ENCODE results near the gene CELF2. TPM values are rescaled to one million over a fixed set of nuclear protein-coding genes. Genes with fewer than 3 reads are reported as not detected.

Gene CELF2
- total RNA-seq, 2 experiments from 2014 or later, result 179 to 182 TPM

DNA sequence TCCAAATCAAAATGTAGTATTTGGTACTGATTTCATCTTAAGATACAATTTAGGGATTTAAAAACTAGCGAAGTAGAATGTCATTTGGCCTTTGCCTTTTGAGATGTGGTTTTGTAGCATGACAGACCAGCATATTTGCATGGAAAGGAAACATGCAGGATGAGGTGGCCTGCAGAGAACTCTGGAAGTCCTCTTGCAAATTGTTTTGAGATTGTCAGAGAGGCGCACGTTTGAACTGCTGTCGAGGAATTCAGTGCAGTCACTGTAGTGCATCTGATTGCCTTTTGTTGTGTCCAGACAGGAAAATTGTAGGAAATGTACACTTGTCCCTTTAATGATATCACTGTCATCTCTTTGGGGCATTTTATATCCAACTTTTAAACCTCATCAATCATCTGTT is 136.7 kb downstream of the CELF2 start:
- POLR2A ChIA-PET, result interaction anchor here (19.5 kb wide), 1 partner anchor 18 kb away, joined by 1291 read pairs; no protein-coding TSS in a partner anchor
- H3K4me1 Mint-ChIP-seq (ENCODE audit: low read depth), result peaks cover 88% of the 10 kb centered on the region
- no peak overlapping the region for H3K4me3 Mint-ChIP-seq
- DNase-seq, result no peak
- H3K36me3 Mint-ChIP-seq (ENCODE audit: low read depth), result no peaks in the 10 kb centered on the region
- H3K9me3 Mint-ChIP-seq (ENCODE audit: insufficient read depth), result no peaks in the 10 kb centered on the region
- no peak for ATAC-seq
- no peaks in the 10 kb centered on the region for H3K27me3 Mint-ChIP-seq (ENCODE audit: low read depth)
- CTCF ChIA-PET, result interaction anchor here (16.7 kb wide), 1 partner anchor 15 kb away, joined by 324 read pairs; no protein-coding TSS in a partner anchor
- H3K27ac Mint-ChIP-seq, result no peak overlapping the region

DNA sequence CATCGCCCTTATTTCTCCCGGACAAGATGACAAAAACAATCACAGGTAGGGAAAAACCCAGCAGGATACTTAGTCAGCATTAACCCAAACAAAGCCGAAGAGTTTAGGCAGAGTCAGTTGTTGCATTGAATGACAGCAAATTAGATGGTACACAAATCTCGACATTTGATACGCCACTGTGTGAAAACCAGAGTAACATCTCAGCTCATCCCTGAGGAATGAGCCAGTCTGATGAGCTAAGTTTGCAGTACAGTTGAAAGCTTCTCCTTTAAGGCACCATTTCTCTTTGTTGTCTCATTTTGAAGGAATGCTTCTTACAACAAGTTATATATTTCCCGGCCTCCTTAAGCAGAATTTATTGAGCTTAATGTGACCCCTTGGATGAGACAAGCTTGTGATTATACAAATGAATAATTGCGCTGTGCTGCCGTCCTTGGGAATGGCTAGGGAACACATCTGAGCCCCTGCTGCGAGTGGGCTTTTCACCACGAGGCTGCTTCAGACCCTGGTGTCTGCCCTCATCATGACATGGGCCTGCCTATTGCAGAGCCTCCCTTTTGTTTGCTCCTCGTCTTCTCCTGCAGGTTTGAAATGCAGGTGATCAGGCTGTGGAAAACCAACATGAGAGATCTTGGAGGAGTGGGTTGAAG is 137.3 kb downstream of the CELF2 start:
- Mint-ChIP-seq H3K9me3 (ENCODE audit: insufficient read depth) (no peaks in the 10 kb centered on the region), H3K4me3 (no peak overlapping the region), H3K36me3 (ENCODE audit: low read depth) (peaks cover under 1% of the 10 kb centered on the region), H3K4me1 (ENCODE audit: low read depth) (peaks cover 86% of the 10 kb centered on the region), H3K27ac (no peak overlapping the region), H3K27me3 (ENCODE audit: low read depth) (no peaks in the 10 kb centered on the region)
- ATAC-seq (no peak), DNase-seq (no peak)
- CTCF ChIA-PET, result interaction anchor here (1.5 to 16.7 kb wide), 2 partner anchors 9 to 14 kb away, joined by 4 to 324 read pairs; no protein-coding TSS in a partner anchor
- POLR2A ChIA-PET, result interaction anchor here (19.5 kb wide), 1 partner anchor 17 kb away, joined by 1291 read pairs; no protein-coding TSS in a partner anchor

- CTCF ChIA-PET, result interaction anchor here (1.3 kb wide), 1 partner anchor 43 kb away, joined by 4 read pairs; no protein-coding TSS in a partner anchor
- ATAC-seq, result no peak
Measured at GRCh38 chr10:11156480-11156879, 138.8 kb downstream of the CELF2 start.

GRCh38 chr10:11157292-11158076 is 139.8 kb downstream of the CELF2 start:
- peaks cover 84% of the 10 kb centered on the region for H3K4me1 Mint-ChIP-seq (ENCODE audit: low read depth)
- CTCF ChIA-PET, result interaction anchor here (1.0 to 1.3 kb wide), 2 partner anchors 12 to 44 kb away, joined by 3 to 4 read pairs; no protein-coding TSS in a partner anchor
- peak overlapping the region; percentile 48 for H3K27ac Mint-ChIP-seq
- peak; percentile 44 for ATAC-seq
- POLR2A ChIA-PET, result interaction anchor here (0.6 to 19.5 kb wide), 4 partner anchors 8 to 49 kb away, joined by 5 to 1291 read pairs (median 33); no protein-coding TSS in a partner anchor
- peaks cover 3% of the 10 kb centered on the region for H3K9me3 Mint-ChIP-seq (ENCODE audit: insufficient read depth)
- H3K27me3 Mint-ChIP-seq (ENCODE audit: low read depth), result no peaks in the 10 kb centered on the region
- H3K4me3 Mint-ChIP-seq, result no peak overlapping the region
- peaks cover 15% of the 10 kb centered on the region for H3K36me3 Mint-ChIP-seq (ENCODE audit: low read depth)
- no peak for DNase-seq

More at GRCh38 chr10:11156480-11156879, 138.8 kb downstream of the CELF2 start:
- POLR2A ChIA-PET, result interaction anchor here (19.5 kb wide), 1 partner anchor 16 kb away, joined by 1291 read pairs; no protein-coding TSS in a partner anchor
- Mint-ChIP-seq H3K27me3 (ENCODE audit: low read depth) (no peaks in the 10 kb centered on the region), H3K4me1 (ENCODE audit: low read depth) (peaks cover 83% of the 10 kb centered on the region), H3K27ac (peak overlapping the region; percentile 0), H3K4me3 (no peak overlapping the region), H3K9me3 (ENCODE audit: insufficient read depth) (peaks cover 3% of the 10 kb centered on the region), H3K36me3 (ENCODE audit: low read depth) (peaks cover 7% of the 10 kb centered on the region)
- DNase-seq, result no peak

- DNase-seq (no peak), ATAC-seq (no peak)
- peaks cover 3% of the 10 kb centered on the region for H3K9me3 Mint-ChIP-seq (ENCODE audit: insufficient read depth)
- H3K4me1 Mint-ChIP-seq (ENCODE audit: low read depth), result peaks cover 85% of the 10 kb centered on the region
- H3K27ac Mint-ChIP-seq, result peak overlapping the region; percentile 48
- H3K36me3 Mint-ChIP-seq (ENCODE audit: low read depth), result peaks cover 15% of the 10 kb centered on the region
- ChIA-PET POLR2A (interaction anchor here (0.6 to 19.5 kb wide), 4 partner anchors 8 to 49 kb away, joined by 5 to 1291 read pairs (median 33); no protein-coding TSS in a partner anchor), CTCF (interaction anchor here (1.0 to 1.3 kb wide), 2 partner anchors 13 to 44 kb away, joined by 3 to 4 read pairs; no protein-coding TSS in a partner anchor)
- no peak overlapping the region for H3K4me3 Mint-ChIP-seq
- no peaks in the 10 kb centered on the region for H3K27me3 Mint-ChIP-seq (ENCODE audit: low read depth)
Measured at GRCh38 chr10:11158080-11158479, 140.4 kb downstream of the CELF2 start.

DNA sequence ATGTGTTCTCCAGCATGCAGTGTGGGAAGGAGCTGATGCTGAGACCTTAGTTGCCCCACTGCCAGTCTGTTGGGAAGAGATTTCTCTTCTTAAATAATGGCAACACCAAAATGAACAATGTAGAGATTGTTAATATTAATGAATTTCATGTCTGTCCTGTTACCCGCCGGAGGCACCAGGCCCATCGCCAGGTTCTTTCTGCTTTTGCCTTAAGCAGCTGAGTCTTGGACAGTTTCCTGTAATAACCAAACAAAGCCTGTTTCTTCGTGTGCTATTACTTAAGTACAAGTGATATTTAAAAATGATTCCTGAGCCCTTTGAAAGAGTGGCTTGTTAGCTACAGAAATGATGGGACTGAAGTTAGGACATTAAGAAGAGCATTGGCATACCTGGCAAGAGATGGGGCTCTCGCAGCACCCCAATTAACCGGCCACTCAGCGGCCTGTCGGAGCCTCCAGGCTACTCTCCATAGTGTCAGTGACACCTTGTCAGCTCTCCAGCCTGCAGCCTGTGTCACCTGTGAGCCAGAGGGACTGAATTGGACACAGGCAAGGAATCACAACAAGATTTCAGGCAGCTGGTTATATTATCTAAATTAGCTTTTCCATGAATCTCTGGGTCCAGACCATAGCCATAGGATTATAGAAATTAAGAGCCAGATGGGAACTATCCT is 142.0 kb downstream of the CELF2 start:
- no peak overlapping the region for H3K4me3 Mint-ChIP-seq
- ChIA-PET POLR2A (interaction anchor here (0.7 to 19.5 kb wide), 4 partner anchors 10 to 117 kb away, joined by 3 to 1291 read pairs (median 33); no protein-coding TSS in a partner anchor), CTCF (interaction anchor here (0.8 to 2.0 kb wide), 5 partner anchors 8 to 46 kb away, joined by 3 to 11 read pairs (median 4); no protein-coding TSS in a partner anchor)
- H3K36me3 Mint-ChIP-seq (ENCODE audit: low read depth), result peaks cover 15% of the 10 kb centered on the region
- DNase-seq, result no peak
- H3K9me3 Mint-ChIP-seq (ENCODE audit: insufficient read depth), result peaks cover 3% of the 10 kb centered on the region
- peaks cover 80% of the 10 kb centered on the region for H3K4me1 Mint-ChIP-seq (ENCODE audit: low read depth)
- ATAC-seq, result no peak
- no peaks in the 10 kb centered on the region for H3K27me3 Mint-ChIP-seq (ENCODE audit: low read depth)
- no peak overlapping the region for H3K27ac Mint-ChIP-seq

- peak overlapping the region; percentile 96 for H3K27ac Mint-ChIP-seq
- H3K27me3 Mint-ChIP-seq (ENCODE audit: low read depth), result no peaks in the 10 kb centered on the region
- no peak for ATAC-seq
Measured at GRCh38 chr10:11161096-11161495, 143.4 kb downstream of the CELF2 start.

GRCh38 chr10:11161910-11162309 is 144.2 kb downstream of the CELF2 start:
- H3K4me1 Mint-ChIP-seq (ENCODE audit: low read depth), result peaks cover 60% of the 10 kb centered on the region
- DNase-seq, result no peak
- H3K4me3 Mint-ChIP-seq, result no peak overlapping the region
- no peaks in the 10 kb centered on the region for H3K27me3 Mint-ChIP-seq (ENCODE audit: low read depth)
- H3K36me3 Mint-ChIP-seq (ENCODE audit: low read depth), result peaks cover 25% of the 10 kb centered on the region
- no peak for ATAC-seq
- H3K9me3 Mint-ChIP-seq (ENCODE audit: insufficient read depth), result peaks cover 3% of the 10 kb centered on the region
- ChIA-PET CTCF (interaction anchor here (0.9 to 1.0 kb wide), 2 partner anchors 11 to 17 kb away, joined by 3 to 4 read pairs; no protein-coding TSS in a partner anchor), POLR2A (interaction anchor here (0.7 to 19.5 kb wide), 5 partner anchors 9 to 31 kb away, joined by 3 to 1291 read pairs (median 6); no protein-coding TSS in a partner anchor)
- H3K27ac Mint-ChIP-seq, result peak overlapping the region; percentile 96

More at GRCh38 chr10:11161096-11161495, 143.4 kb downstream of the CELF2 start:
- no peak for DNase-seq
- H3K9me3 Mint-ChIP-seq (ENCODE audit: insufficient read depth), result peaks cover 3% of the 10 kb centered on the region
- no peak overlapping the region for H3K4me3 Mint-ChIP-seq
- H3K36me3 Mint-ChIP-seq (ENCODE audit: low read depth), result peaks cover 17% of the 10 kb centered on the region
- ChIA-PET POLR2A (interaction anchor here (0.7 to 19.5 kb wide), 5 partner anchors 8 to 30 kb away, joined by 3 to 1291 read pairs (median 6); no protein-coding TSS in a partner anchor), CTCF (interaction anchor here (0.9 to 1.0 kb wide), 3 partner anchors 11 to 19 kb away, joined by 3 to 4 read pairs (median 3); no protein-coding TSS in a partner anchor)
- peaks cover 68% of the 10 kb centered on the region for H3K4me1 Mint-ChIP-seq (ENCODE audit: low read depth)

DNA sequence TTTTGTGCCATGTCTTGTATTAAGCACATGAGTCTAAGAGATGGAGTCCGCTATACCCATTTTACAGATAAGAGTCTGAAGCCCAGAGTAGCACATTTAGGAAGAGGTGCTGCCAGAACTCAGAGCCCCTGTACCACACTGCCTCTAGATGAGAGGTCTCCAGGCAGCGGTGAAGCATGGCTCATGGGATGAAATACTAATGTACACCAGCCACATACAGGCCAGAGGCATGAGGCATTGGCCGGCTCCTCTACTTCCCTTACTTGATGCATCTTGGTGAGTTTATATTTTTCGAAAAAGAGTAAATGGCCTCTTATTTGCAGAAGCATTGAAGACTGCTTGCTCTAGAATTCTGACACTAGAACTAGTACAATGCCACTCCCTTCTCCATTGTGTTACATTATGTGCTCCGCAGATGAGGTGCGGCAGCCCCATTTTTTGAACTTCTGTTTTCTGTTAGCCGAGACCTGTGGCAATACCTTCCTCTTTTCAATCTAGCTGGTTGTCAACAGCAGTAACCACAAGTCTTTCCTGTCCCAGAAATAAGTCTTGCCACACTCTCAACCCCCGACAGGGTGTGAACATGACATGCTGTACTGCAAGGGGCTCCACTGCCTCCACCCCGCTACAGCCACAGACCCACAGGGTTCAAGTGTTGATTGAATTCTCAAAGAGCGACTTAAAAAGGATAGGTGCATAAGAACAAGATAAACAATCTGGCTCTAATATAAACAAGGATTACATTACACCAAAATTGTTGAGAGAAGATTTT is 145.3 kb downstream of the CELF2 start:
- POLR2A ChIA-PET, result interaction anchor here (0.6 to 19.3 kb wide), 14 partner anchors 11 to 63 kb away, joined by 3 to 1291 read pairs (median 7); no protein-coding TSS in a partner anchor
- Mint-ChIP-seq H3K9me3 (ENCODE audit: insufficient read depth) (peaks cover 3% of the 10 kb centered on the region), H3K4me3 (no peak overlapping the region), H3K27ac (peak overlapping the region; percentile 96), H3K27me3 (ENCODE audit: low read depth) (no peaks in the 10 kb centered on the region), H3K4me1 (ENCODE audit: low read depth) (peaks cover 50% of the 10 kb centered on the region), H3K36me3 (ENCODE audit: low read depth) (peaks cover 27% of the 10 kb centered on the region)
- DNase-seq, result peak; percentile 91
- CTCF ChIA-PET, result interaction anchor here (1.2 to 13.3 kb wide), 9 partner anchors 15 to 107 kb away, joined by 3 to 324 read pairs (median 12); no protein-coding TSS in a partner anchor
- ATAC-seq, result peak; percentile 68
